Kidney epithelial cell (primary cell): ENCODE measurements around the gene PSMC3. TPM values are rescaled to one million over a fixed set of nuclear protein-coding genes. Genes with fewer than 3 reads are reported as not detected.

Source experiments
- DNase-seq: peaks from one replicate; pipeline ENCODE4 v3.0.0-alpha.2; 2010; ENCODE audit warnings: low read depth
- H3K27me3 ChIP-seq: 2 replicates; pipeline ENCODE4 v1.6.0; 2011; ENCODE audit warnings: low read length; ENCODE audit not compliant: control insufficient read depth, insufficient read depth
- H3K36me3 ChIP-seq: 2 replicates; pipeline ENCODE4 v1.5.1; 2011; ENCODE audit warnings: low read length; ENCODE audit not compliant: control insufficient read depth, insufficient read depth
- H3K4me3 ChIP-seq: 2 replicates; pipeline ENCODE4 v1.5.1; 2011; ENCODE audit warnings: low read depth, mild to moderate bottlenecking, control low read depth, low read length
- total RNA-seq: library from RNA; depleted of rRNA; stranded (reverse); fragments of >200 nt; gene quantifications from 2 replicates; pipeline ENCODE4 v1.2.3, GENCODE V29; 2015
- TF ChIP-seq, protein P1 (sequence below): IDR thresholded peaks from 2 replicates; pipeline ENCODE4 v1.5.1; 2011; ENCODE audit warnings: mild to moderate bottlenecking, moderate library complexity, low read length, control low read depth, inconsistent platforms; ENCODE audit not compliant: insufficient read depth, poor library complexity, severe bottlenecking

Gene PSMC3
- total RNA-seq, 1 donor from 2014 or later = 126 TPM

DNA sequence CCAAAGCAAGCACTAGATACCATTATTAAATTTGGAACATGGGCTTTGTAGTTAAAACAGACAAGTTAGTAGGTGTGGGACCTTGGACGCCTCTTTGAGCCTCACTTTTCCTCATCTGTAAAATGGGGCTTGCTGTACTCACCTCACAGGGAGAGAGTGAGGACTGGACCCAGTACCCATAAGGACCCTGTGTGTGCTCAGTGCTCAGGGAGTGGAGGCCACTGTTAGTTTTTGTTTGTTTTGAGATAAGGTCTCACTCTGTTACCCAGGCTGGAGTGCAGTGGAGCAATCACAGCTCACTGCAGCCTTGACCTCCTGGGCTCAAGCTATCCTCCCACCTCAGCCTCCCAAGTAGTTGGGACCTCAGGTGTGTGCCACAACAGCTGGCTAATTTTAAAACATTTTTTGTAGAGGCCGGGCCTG, 13.8 kb upstream of the PSMC3 start:
- DNase-seq = no peak
- Histone ChIP-seq H3K27me3 (no peaks in the 10 kb centered on the region), H3K36me3 (no peaks in the 10 kb centered on the region), H3K4me3 (no peak overlapping the region)
- TF ChIP-seq, protein P1, sequence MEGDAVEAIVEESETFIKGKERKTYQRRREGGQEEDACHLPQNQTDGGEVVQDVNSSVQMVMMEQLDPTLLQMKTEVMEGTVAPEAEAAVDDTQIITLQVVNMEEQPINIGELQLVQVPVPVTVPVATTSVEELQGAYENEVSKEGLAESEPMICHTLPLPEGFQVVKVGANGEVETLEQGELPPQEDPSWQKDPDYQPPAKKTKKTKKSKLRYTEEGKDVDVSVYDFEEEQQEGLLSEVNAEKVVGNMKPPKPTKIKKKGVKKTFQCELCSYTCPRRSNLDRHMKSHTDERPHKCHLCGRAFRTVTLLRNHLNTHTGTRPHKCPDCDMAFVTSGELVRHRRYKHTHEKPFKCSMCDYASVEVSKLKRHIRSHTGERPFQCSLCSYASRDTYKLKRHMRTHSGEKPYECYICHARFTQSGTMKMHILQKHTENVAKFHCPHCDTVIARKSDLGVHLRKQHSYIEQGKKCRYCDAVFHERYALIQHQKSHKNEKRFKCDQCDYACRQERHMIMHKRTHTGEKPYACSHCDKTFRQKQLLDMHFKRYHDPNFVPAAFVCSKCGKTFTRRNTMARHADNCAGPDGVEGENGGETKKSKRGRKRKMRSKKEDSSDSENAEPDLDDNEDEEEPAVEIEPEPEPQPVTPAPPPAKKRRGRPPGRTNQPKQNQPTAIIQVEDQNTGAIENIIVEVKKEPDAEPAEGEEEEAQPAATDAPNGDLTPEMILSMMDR = no peak

- H3K27me3 ChIP-seq = no peaks in the 10 kb centered on the region
- TF ChIP-seq, protein P1 = no peak
- H3K4me3 ChIP-seq = no peak overlapping the region
- no peak for DNase-seq
- H3K36me3 ChIP-seq = no peaks in the 10 kb centered on the region
Measured at GRCh38 chr11:47438721-47439120, 12.5 kb upstream of the PSMC3 start.

GRCh38 chr11:47437746-47438418, 11.6 kb upstream of the PSMC3 start:
- TF ChIP-seq, protein P1 = no peak
- H3K27me3 ChIP-seq = no peaks in the 10 kb centered on the region
- H3K4me3 ChIP-seq = no peak overlapping the region
- H3K36me3 ChIP-seq = no peaks in the 10 kb centered on the region
- DNase-seq = no peak

GRCh38 chr11:47437218-47437745, 11.0 kb upstream of the PSMC3 start:
- DNase-seq = no peak
- no peaks in the 10 kb centered on the region for H3K27me3 ChIP-seq
- H3K36me3 ChIP-seq = no peaks in the 10 kb centered on the region
- TF ChIP-seq, protein P1 = no peak
- no peak overlapping the region for H3K4me3 ChIP-seq

DNA sequence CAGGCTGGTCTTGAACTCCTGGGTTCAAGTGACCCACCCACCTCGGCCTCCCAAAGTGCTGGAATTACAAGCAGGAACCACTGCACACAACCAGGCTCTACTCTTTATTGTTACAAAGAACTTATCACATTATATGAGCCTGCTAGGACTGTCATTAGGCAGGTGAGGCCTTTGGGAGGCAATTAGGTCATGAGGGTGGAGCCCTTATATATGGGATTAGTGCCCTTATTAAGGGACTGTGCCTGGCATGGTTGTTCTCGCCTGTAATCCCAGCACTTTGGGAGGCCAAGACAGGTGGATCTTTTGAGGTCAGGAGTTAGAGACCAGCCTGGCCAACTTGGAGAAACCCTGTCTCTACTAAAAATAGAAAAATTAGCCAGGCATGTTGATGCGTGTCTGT, 10.5 kb upstream of the PSMC3 start:
- TF ChIP-seq, protein P1 = no peak
- DNase-seq = no peak
- Histone ChIP-seq H3K4me3 (no peak overlapping the region), H3K36me3 (no peaks in the 10 kb centered on the region), H3K27me3 (no peaks in the 10 kb centered on the region)

DNA sequence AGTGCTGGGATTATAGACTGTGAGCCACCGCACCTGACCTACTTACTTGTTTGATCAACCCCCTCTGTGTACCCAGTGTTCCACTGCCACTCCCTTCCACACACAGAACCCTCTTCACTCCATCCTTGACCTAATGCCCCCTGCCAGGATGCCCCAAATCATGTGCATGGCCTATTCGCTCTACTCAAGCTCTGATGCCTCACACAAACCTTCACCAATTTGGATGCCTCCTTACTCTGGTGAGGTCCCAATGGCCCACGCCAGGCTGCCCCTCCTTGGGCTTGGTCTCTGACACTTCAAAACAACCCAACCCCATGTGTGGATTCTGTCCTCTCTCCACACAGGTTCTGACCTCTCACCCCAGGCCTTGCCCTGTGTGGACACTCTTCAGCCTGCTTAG, 9.4 kb upstream of the PSMC3 start:
- Histone ChIP-seq H3K36me3 (no peaks in the 10 kb centered on the region), H3K27me3 (no peaks in the 10 kb centered on the region), H3K4me3 (no peak overlapping the region)
- TF ChIP-seq, protein P1 = no peak
- no peak for DNase-seq
